Ishikawa (cell line): ENCODE measurements around the gene CFAP97.

Experiments used
- CEBPB ChIP-seq: IDR thresholded peaks from 2 replicates; pipeline ENCODE4 v1.6.1; 2012
- CREB1 ChIP-seq: IDR thresholded peaks from 2 replicates; pipeline ENCODE4 v1.6.1; 2012; ENCODE audit warnings: low read depth
- EGR1 ChIP-seq: IDR thresholded peaks from 2 replicates; pipeline ENCODE4 v1.6.1; 2012
- EP300 ChIP-seq: IDR thresholded peaks from 2 replicates; pipeline ENCODE4 v1.6.1; 2012; ENCODE audit warnings: borderline replicate concordance
- FOXM1 ChIP-seq: IDR thresholded peaks from 2 replicates; pipeline ENCODE4 v1.6.1; 2012; ENCODE audit warnings: low read depth, borderline replicate concordance
- NFIC ChIP-seq: IDR thresholded peaks from 2 replicates; pipeline ENCODE4 v1.6.1; 2012
- RAD21 ChIP-seq: IDR thresholded peaks from 2 replicates; pipeline ENCODE4 v1.6.1; 2012; ENCODE audit warnings: low read depth
- REST ChIP-seq: IDR thresholded peaks from 2 replicates; pipeline ENCODE4 v1.6.1; 2012; ENCODE audit warnings: low read depth, mild to moderate bottlenecking
- TAF1 ChIP-seq: IDR thresholded peaks from 2 replicates; pipeline ENCODE4 v1.6.1; 2012; ENCODE audit warnings: low read depth, mild to moderate bottlenecking
- TCF12 ChIP-seq: IDR thresholded peaks from 2 replicates; pipeline ENCODE4 v1.6.1; 2012; ENCODE audit warnings: low read depth
- TEAD4 ChIP-seq: IDR thresholded peaks from 2 replicates; pipeline ENCODE4 v1.6.1; 2012
- YY1 ChIP-seq: IDR thresholded peaks from 2 replicates; pipeline ENCODE4 v1.6.1; 2012; ENCODE audit warnings: low read depth
- ZBTB7A ChIP-seq: IDR thresholded peaks from 2 replicates; pipeline ENCODE4 v1.6.1; 2012; ENCODE audit warnings: low read depth
- TF ChIP-seq, protein P1 (sequence below): IDR thresholded peaks from 2 replicates; pipeline ENCODE4 v1.6.1; 2012
- TF ChIP-seq, protein P2 (sequence below): IDR thresholded peaks from 2 replicates; pipeline ENCODE4 v1.6.1; 2012

The CFAP97 gene

DNA sequence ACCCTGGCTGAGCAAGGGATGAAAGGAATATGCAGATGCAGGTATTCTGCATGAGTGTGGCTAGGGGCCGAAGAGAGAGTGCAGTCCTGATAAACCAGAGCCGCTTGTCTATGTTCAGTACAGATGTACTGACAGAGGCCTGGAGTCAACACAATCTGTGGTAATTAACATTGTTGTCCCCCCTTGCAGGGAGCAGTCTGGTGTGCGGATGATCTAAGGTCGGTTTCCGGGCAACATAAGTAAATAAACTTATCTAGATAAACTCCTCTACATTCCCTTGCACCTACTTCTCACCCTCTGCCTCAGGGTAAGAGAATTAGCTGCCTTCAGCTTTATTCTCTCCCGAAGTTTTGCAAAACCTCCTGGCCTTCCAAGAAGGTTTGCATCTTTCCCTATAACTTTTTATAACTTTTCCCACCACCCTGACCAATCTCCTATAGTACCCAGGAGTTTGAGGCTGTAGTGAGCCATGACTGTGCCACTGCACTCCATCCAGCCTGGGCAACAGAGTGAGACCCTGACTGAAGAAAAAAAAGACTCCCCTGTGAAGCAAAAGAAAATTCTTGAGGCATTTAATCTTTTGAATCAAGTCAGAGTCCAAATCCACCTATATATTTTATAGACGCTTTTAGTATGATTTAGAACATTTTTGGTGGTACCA lies 32.2 kb upstream of the CFAP97 start:
- TF ChIP-seq, protein P1, sequence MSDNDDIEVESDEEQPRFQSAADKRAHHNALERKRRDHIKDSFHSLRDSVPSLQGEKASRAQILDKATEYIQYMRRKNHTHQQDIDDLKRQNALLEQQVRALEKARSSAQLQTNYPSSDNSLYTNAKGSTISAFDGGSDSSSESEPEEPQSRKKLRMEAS, result no peak
- TF ChIP-seq CREB1, result no peak
- TF ChIP-seq FOXM1, result no peak
- TF ChIP-seq EP300, result no peak
- TF ChIP-seq ZBTB7A, result no peak
- TF ChIP-seq TCF12, result no peak
- no peak for TF ChIP-seq RAD21

DNA sequence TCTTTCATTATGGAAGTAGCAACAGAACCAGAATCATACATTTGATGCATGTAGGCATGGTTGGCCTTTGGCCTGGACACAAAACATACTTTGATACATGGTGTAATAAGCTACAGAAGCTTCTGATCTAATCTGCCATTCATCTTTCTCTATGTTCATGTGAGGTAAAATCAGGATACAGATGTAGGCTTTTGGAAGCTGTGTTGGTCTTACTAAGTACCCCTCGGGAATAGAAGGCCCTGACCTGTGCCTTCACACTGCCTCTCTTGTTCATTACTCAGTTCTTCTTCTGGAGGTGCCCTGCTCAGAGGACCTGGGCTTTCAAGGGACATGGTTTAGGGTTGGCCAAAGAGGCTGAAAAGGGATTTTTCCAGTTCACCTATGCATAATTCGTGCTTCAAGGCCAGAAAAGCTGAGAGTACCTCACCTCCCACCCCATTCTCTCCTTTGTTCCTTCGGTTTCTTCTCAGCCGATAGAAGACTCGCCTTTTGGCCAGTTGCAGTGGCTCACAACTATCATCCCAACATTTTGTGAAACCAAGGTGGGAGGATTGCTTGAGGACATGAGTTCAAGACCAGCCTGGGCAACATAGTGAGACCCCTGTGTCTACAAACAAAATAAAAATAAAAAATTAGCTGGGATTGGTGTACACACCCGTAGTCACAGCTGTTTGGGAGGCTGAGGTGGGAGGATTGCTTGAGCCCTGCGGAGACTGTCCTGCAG lies 31.5 kb upstream of the CFAP97 start:
- TF ChIP-seq FOXM1, result no peak
- TF ChIP-seq, protein P2, sequence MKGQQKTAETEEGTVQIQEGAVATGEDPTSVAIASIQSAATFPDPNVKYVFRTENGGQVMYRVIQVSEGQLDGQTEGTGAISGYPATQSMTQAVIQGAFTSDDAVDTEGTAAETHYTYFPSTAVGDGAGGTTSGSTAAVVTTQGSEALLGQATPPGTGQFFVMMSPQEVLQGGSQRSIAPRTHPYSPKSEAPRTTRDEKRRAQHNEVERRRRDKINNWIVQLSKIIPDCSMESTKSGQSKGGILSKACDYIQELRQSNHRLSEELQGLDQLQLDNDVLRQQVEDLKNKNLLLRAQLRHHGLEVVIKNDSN, result no peak
- no peak for TF ChIP-seq CREB1
- TF ChIP-seq, protein P1, result no peak
- TF ChIP-seq TEAD4, result no peak
- no peak for TF ChIP-seq REST
- TF ChIP-seq ZBTB7A, result no peak
- TF ChIP-seq NFIC, result no peak
- no peak for TF ChIP-seq TCF12
- no peak for TF ChIP-seq TAF1
- no peak for TF ChIP-seq EP300
- TF ChIP-seq EGR1, result no peak
- no peak for TF ChIP-seq CEBPB
- TF ChIP-seq YY1, result no peak
- no peak for TF ChIP-seq RAD21

DNA sequence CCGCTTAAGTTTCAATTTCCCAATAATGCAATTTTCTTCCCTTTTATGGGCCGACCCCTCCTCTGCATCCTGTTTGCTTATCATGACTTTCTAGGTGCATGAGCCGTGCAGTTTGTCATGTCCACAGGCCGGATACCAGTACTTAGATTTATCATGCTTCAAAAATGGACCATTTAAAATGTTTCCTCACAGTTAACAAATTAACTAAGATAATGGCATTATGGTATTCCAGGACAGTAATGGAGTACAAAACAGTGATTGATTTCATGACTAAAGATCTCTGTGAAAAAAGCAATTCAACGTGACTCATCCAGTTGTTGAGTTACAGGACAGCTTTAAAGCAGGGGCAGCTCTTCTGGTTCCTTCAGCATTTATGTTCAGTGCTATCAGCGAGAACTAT lies 28.6 kb upstream of the CFAP97 start:
- TF ChIP-seq TCF12 (no peak), EP300 (no peak), FOXM1 (no peak), EGR1 (no peak), ZBTB7A (no peak), CREB1 (no peak), TEAD4 (no peak), NFIC (no peak)
- TF ChIP-seq, protein P2, result no peak

- TF ChIP-seq ZBTB7A, result no peak
- TF ChIP-seq TAF1, result no peak
- no peak for TF ChIP-seq FOXM1
- no peak for TF ChIP-seq CREB1
- TF ChIP-seq, protein P2, result no peak
- TF ChIP-seq NFIC, result no peak
- TF ChIP-seq EGR1, result no peak
Measured at GRCh38 chr4:185229021-185229818, 25.4 kb upstream of the CFAP97 start.

GRCh38 chr4:185227713-185228278 lies 24.0 kb upstream of the CFAP97 start:
- TF ChIP-seq REST, result no peak
- no peak for TF ChIP-seq FOXM1
- TF ChIP-seq YY1, result no peak
